HUES48 (cell line): Measurements from ENCODE around the gene XPNPEP1.

Experiments used
- H3K27ac ChIP-seq: one replicate; pipeline ENCODE4 v1.7.0; 2013; ENCODE audit warnings: low read depth, low read length, inconsistent platforms
- H3K27me3 ChIP-seq: 2 replicates; pipeline ENCODE4 v1.6.1; 2013; ENCODE audit warnings: mild to moderate bottlenecking, low read length; ENCODE audit not compliant: control insufficient read depth, insufficient read depth
- H3K36me3 ChIP-seq: 2 replicates; pipeline ENCODE4 v1.6.1; 2013; ENCODE audit warnings: low read length; ENCODE audit not compliant: control insufficient read depth, insufficient read depth
- H3K4me1 ChIP-seq: 2 replicates; pipeline ENCODE4 v1.6.1; 2013; ENCODE audit warnings: mild to moderate bottlenecking, low read length; ENCODE audit not compliant: control insufficient read depth, insufficient read depth
- H3K4me3 ChIP-seq: 2 replicates; pipeline ENCODE4 v1.5.1; 2013; ENCODE audit warnings: mild to moderate bottlenecking, low read depth, low read length
- H3K9ac ChIP-seq: 2 replicates; pipeline ENCODE4 v1.6.1; 2013; ENCODE audit warnings: mild to moderate bottlenecking, low read depth, low read length, moderate library complexity
- H3K9me3 ChIP-seq: 2 replicates; pipeline ENCODE4 v1.6.1; 2013; ENCODE audit warnings: low read length; ENCODE audit not compliant: control insufficient read depth, insufficient read depth

XPNPEP1 gene

GRCh38 chr10:109922976-109923921 lies at the start of gene XPNPEP1:
Gene XPNPEP1, minus strand, starts transcription at chr10:109923511. Its CDS starts 78 bp downstream, at chr10:109923433.
- no peaks in the 10 kb centered on the region for H3K36me3 ChIP-seq
- H3K9ac ChIP-seq: peak within 1 kb of the TSS; percentile 83
- H3K9me3 ChIP-seq: no peaks in the 10 kb centered on the region
- H3K27me3 ChIP-seq: peaks cover 22% of the 10 kb centered on the region
- H3K27ac ChIP-seq: peak within 1 kb of the TSS; percentile 5
- H3K4me3 ChIP-seq: peak within 1 kb of the TSS; percentile 80
- H3K4me1 ChIP-seq: peaks cover 24% of the 10 kb centered on the region

GRCh38 chr10:109972372-109973001 lies 49.2 kb upstream of the XPNPEP1 start:
- Histone ChIP-seq H3K27me3 (no peaks in the 10 kb centered on the region), H3K9me3 (no peaks in the 10 kb centered on the region), H3K36me3 (no peaks in the 10 kb centered on the region), H3K9ac (no peak overlapping the region), H3K4me3 (no peak overlapping the region), H3K4me1 (peaks cover 11% of the 10 kb centered on the region), H3K27ac (no peak overlapping the region)

- H3K36me3 ChIP-seq: no peaks in the 10 kb centered on the region
- no peak overlapping the region for H3K4me3 ChIP-seq
- no peaks in the 10 kb centered on the region for H3K9me3 ChIP-seq
- no peak overlapping the region for H3K9ac ChIP-seq
- H3K4me1 ChIP-seq: peaks cover 19% of the 10 kb centered on the region
- no peak overlapping the region for H3K27ac ChIP-seq
- H3K27me3 ChIP-seq: no peaks in the 10 kb centered on the region
These were observed 48.3 kb upstream of the XPNPEP1 start for GRCh38 chr10:109971634-109972033.

- H3K4me1 ChIP-seq: peaks cover 17% of the 10 kb centered on the region
- H3K27ac ChIP-seq: no peak overlapping the region
- H3K27me3 ChIP-seq: no peaks in the 10 kb centered on the region
- no peak overlapping the region for H3K9ac ChIP-seq
- H3K9me3 ChIP-seq: no peaks in the 10 kb centered on the region
- no peak overlapping the region for H3K4me3 ChIP-seq
- H3K36me3 ChIP-seq: no peaks in the 10 kb centered on the region
These were observed 46.5 kb upstream of the XPNPEP1 start for GRCh38 chr10:109969760-109970346.

- H3K4me1 ChIP-seq: peaks cover 17% of the 10 kb centered on the region
- H3K4me3 ChIP-seq: no peak overlapping the region
- H3K27ac ChIP-seq: no peak overlapping the region
- no peaks in the 10 kb centered on the region for H3K27me3 ChIP-seq
- H3K36me3 ChIP-seq: no peaks in the 10 kb centered on the region
- H3K9me3 ChIP-seq: no peaks in the 10 kb centered on the region
- H3K9ac ChIP-seq: no peak overlapping the region
These were observed 45.8 kb upstream of the XPNPEP1 start for GRCh38 chr10:109968953-109969759.

GRCh38 chr10:109967739-109968088 lies 44.4 kb upstream of the XPNPEP1 start:
- Histone ChIP-seq H3K9ac (no peak overlapping the region), H3K27ac (no peak overlapping the region), H3K9me3 (no peaks in the 10 kb centered on the region), H3K36me3 (no peaks in the 10 kb centered on the region), H3K4me3 (no peak overlapping the region), H3K4me1 (peaks cover 17% of the 10 kb centered on the region), H3K27me3 (no peaks in the 10 kb centered on the region)

- H3K27me3 ChIP-seq: no peaks in the 10 kb centered on the region
- no peak overlapping the region for H3K4me3 ChIP-seq
- peak overlapping the region; percentile 26 for H3K27ac ChIP-seq
These were observed 43.8 kb upstream of the XPNPEP1 start for GRCh38 chr10:109966961-109967738.

GRCh38 chr10:109964318-109964717 lies 41.0 kb upstream of the XPNPEP1 start:
- no peak overlapping the region for H3K27ac ChIP-seq
- no peak overlapping the region for H3K9ac ChIP-seq
- no peak overlapping the region for H3K4me3 ChIP-seq
- no peaks in the 10 kb centered on the region for H3K36me3 ChIP-seq
- no peaks in the 10 kb centered on the region for H3K9me3 ChIP-seq
- no peaks in the 10 kb centered on the region for H3K27me3 ChIP-seq
- peaks cover 46% of the 10 kb centered on the region for H3K4me1 ChIP-seq

More at GRCh38 chr10:109966961-109967738, 43.8 kb upstream of the XPNPEP1 start:
- no peak overlapping the region for H3K9ac ChIP-seq
- no peaks in the 10 kb centered on the region for H3K9me3 ChIP-seq
- peaks cover 23% of the 10 kb centered on the region for H3K4me1 ChIP-seq
- H3K36me3 ChIP-seq: no peaks in the 10 kb centered on the region

GRCh38 chr10:109963439-109963838 lies 40.1 kb upstream of the XPNPEP1 start:
- H3K27ac ChIP-seq: no peak overlapping the region
- no peaks in the 10 kb centered on the region for H3K36me3 ChIP-seq
- H3K4me1 ChIP-seq: peaks cover 46% of the 10 kb centered on the region

GRCh38 chr10:109962247-109962646 lies 38.9 kb upstream of the XPNPEP1 start:
- Histone ChIP-seq H3K9me3 (no peaks in the 10 kb centered on the region), H3K27me3 (no peaks in the 10 kb centered on the region), H3K4me3 (no peak overlapping the region), H3K27ac (peak overlapping the region; percentile 58), H3K36me3 (no peaks in the 10 kb centered on the region), H3K4me1 (peaks cover 38% of the 10 kb centered on the region), H3K9ac (no peak overlapping the region)

More at GRCh38 chr10:109963439-109963838, 40.1 kb upstream of the XPNPEP1 start:
- Histone ChIP-seq H3K9ac (no peak overlapping the region), H3K4me3 (no peak overlapping the region), H3K27me3 (no peaks in the 10 kb centered on the region), H3K9me3 (no peaks in the 10 kb centered on the region)
